Heart right ventricle (tissue), 16 donors: ENCODE results near the gene TMOD4. TPM values are rescaled to one million over a fixed set of nuclear protein-coding genes. Genes with fewer than 3 reads are reported as not detected.

ENCODE experiments used
- ATAC-seq, 8 donors: fragments of 200-7000 bp; cut with Tn5 transposase; one replicate each; pipeline ENCODE4 v1.9.1; 2020; ENCODE audit warnings: mild to moderate bottlenecking in 8 of 8, moderate library complexity in 8 of 8, moderate number of reproducible peaks in 1 of 8
- DNase-seq, 2 donors: peaks; one replicate each; pipeline ENCODE4 v3.0.0-alpha.2; 2020
- H3K27ac ChIP-seq, 10 donors: fragments of 200-600 bp; sonication (generic) in 2 of 10; one replicate each; pipeline versions ENCODE4 v1.5.0 to v1.8.0; 2020 to 2022; ENCODE audit warnings: mild to moderate bottlenecking in 3 of 10
- H3K27me3 ChIP-seq, 7 donors: fragments of 200-600 bp; one replicate each; pipeline ENCODE4 v1.8.0; 2021 to 2022; ENCODE audit warnings: mild to moderate bottlenecking in 2 of 7
- H3K36me3 ChIP-seq, 9 donors: fragments of 200-600 bp; sonication (generic) in 1 of 9; one replicate each; pipeline versions ENCODE4 v1.5.0 to v1.8.0; 2020 to 2022; ENCODE audit warnings: mild to moderate bottlenecking in 2 of 9
- H3K4me1 ChIP-seq, 9 donors: fragments of 200-600 bp; sonication (generic) in 1 of 9; one replicate each; pipeline versions ENCODE4 v1.5.0 to v1.8.0; 2020 to 2022; ENCODE audit warnings: mild to moderate bottlenecking in 4 of 9
- H3K4me3 ChIP-seq, 10 donors: fragments of 200-600 bp; sonication (generic) in 2 of 10; one replicate each; pipeline versions ENCODE4 v1.5.0 to v1.8.0; 2020 to 2022; ENCODE audit warnings: mild to moderate bottlenecking in 7 of 10, moderate library complexity in 2 of 10
- H3K9me3 ChIP-seq, 11 donors: fragments of 200-600 bp in 10 of 11; sonication (generic) in 2 of 11; one replicate each; pipeline versions ENCODE4 v1.5.0 to v1.8.0; 2013 to 2022; ENCODE audit warnings: mild to moderate bottlenecking in 2 of 11, control low read depth in 1 of 11, moderate library complexity in 1 of 11
- CTCF ChIP-seq, 9 donors: fragments of 200-600 bp; sonication (generic) in 2 of 9; IDR thresholded peaks; one replicate each; pipeline versions ENCODE4 v1.5.0 to v1.8.0; 2021 to 2022; ENCODE audit warnings: antibody characterized with exemption in 9 of 9, mild to moderate bottlenecking in 5 of 9, moderate library complexity in 1 of 9
- WGBS, 2 donors: extraction: QIAGEN DNeasy Blood & Tissue Kit; methylation state at CpG; one replicate each; pipeline ENCODE4 v1.1.7; 2013; ENCODE audit warnings: inconsistent platforms in 1 of 2; 5-methylcytosine and 5-hydroxymethylcytosine counted together
- intact Hi-C, 10 donors: fragments of 100-400 bp; cut with DNase I; formaldehyde crosslinking; loops; one replicate each; pipeline versions ENCODE4 v1.11.1 to v1.14.2; 2022
- polyA plus RNA-seq, 2 donors: library from polyadenylated mRNA; stranded (reverse); fragments of 200-250 nt; gene quantifications; one replicate each; pipeline ENCODE4 v1.2.3, GENCODE V29; 2013
- total RNA-seq, 10 donors: library from RNA; stranded (reverse); fragmentation: NEBNext Ultra II Directional in 3 of 10; extraction: Animal tissue kit (Norgen Biotek cat#: 25700) in 3 of 10; gene quantifications; one replicate each; pipeline versions ENCODE4 v1.2.1 to v1.2.4, GENCODE V29; 2021 to 2023
- donor health status: Arrhythmogenic right ventricular cardiomyopathy.
- donor health status: ischemic (EF 13 %, LVEDD 7.1; RV severe dilation, severe dysfunction).
- donor health status: healthy with polysubstance abuse.
- donor health status: DM: no; HTN: yes; CAD: no.
- donor health status: DM: no; HTN: no; CAD: no.
- donor health status: ischemic (EF 25% LVEDD 6.9; RV normal size, moderate dysfunction).
- donor health status: ischemic (EF 25% LVEDD 5.7; RV mildly dilated, moderate dysfunction).
- donor health status: healthy.
- donor health status: DM: yes; HTN: yes; CAD: no.
- donor health status: Ischemic cardiomyopathy.
- donor health status: ischemic (EF 35%, LVEDD 5.7; RV mildly dilated, moderate dysfunction).
- donor health status: nonischemic (EF 11% LVEDD 7.7; RV severe dilation, severe dysfunction).
- donor health status: DM: yes; HTN: yes; CAD: no.
- donor health status: PGD.
- donor health status: ischemic (EF 29% LVEDD 5.4; RV normal size, mild dysfunction).
- donor health status: nonischemic (EF 23%, LVEDD 6.1; RV moderate dilation, normal function).

The TMOD4 gene
- total and polyA plus RNA-seq, 12 donors, result 0.06 to 0.88 (median 0.60) TPM; not detected in 8

GRCh38 chr1:151165281-151165737 lies 10.5 kb downstream of the TMOD4 start:
- intact Hi-C loops, result no loop called here
- peak; percentile 44 to 66 for DNase-seq
- peaks cover 0 to 72% (median 6%) of the 10 kb centered on the region in 9 donors for H3K36me3 ChIP-seq
- ATAC-seq, result peak; percentile 59 to 76 (median 68)
- no peaks in the 10 kb centered on the region for H3K9me3 ChIP-seq
- WGBS, 2 donors, result 1 to 7% methylated on average over 15 of the region's 15 CpGs
- H3K27ac ChIP-seq, result peak overlapping the region; percentile 57 to 94 (median 92)
- peak overlapping the region; percentile 42 to 92 (median 78) for H3K4me3 ChIP-seq
- peaks cover 6 to 52% (median 27%) of the 10 kb centered on the region in 9 donors for H3K4me1 ChIP-seq
- TF ChIP-seq CTCF (IDR thresholded peaks at IDR 0.05), result no peak
- H3K27me3 ChIP-seq, result no peaks in the 10 kb centered on the region

- H3K4me3 ChIP-seq, result peak overlapping the region; percentile 42 to 92 (median 78)
- TF ChIP-seq CTCF (IDR thresholded peaks at IDR 0.05), result peak in 1 of 9 donors; percentile 8
- peak in 5 of 8 donors; percentile 1 to 50 (median 25) for ATAC-seq
- H3K9me3 ChIP-seq, result no peaks in the 10 kb centered on the region
- peak overlapping the region; percentile 20 to 94 (median 92) for H3K27ac ChIP-seq
- H3K36me3 ChIP-seq, result peaks cover 0 to 71% (median 6%) of the 10 kb centered on the region in 9 donors
- DNase-seq, result no peak
- peaks cover 6 to 57% (median 29%) of the 10 kb centered on the region in 9 donors for H3K4me1 ChIP-seq
- intact Hi-C loops, result no loop called here
- no peaks in the 10 kb centered on the region for H3K27me3 ChIP-seq
- WGBS, 2 donors, result 15 to 16% methylated on average over 11 of the region's 11 CpGs
Observed at GRCh38 chr1:151164732-151165280, 11.0 kb downstream of the TMOD4 start.

- ATAC-seq (no peak), DNase-seq (no peak)
- TF ChIP-seq CTCF (IDR thresholded peaks at IDR 0.05), result no peak
- H3K4me1 ChIP-seq, result peaks cover 0 to 66% (median 14%) of the 10 kb centered on the region in 9 donors
- no peaks in the 10 kb centered on the region for H3K9me3 ChIP-seq
- H3K27me3 ChIP-seq, result no peaks in the 10 kb centered on the region
- peaks cover 0 to 68% (median 21%) of the 10 kb centered on the region in 9 donors for H3K36me3 ChIP-seq
- intact Hi-C loops, result loop anchor here in 5 of 10 donors (5.0 to 10.0 kb wide), 5 partner anchors 57 to 137 kb away; no protein-coding TSS in a partner anchor
- peak overlapping the region in 1 of 10 donors; percentile 5 for H3K4me3 ChIP-seq
- peak overlapping the region in 4 of 10 donors; percentile 9 to 90 (median 26) for H3K27ac ChIP-seq
Observed at GRCh38 chr1:151159373-151159772, 16.4 kb downstream of the TMOD4 start.

- no peaks in the 10 kb centered on the region for H3K9me3 ChIP-seq
- intact Hi-C loops, result loop anchor here in 5 of 10 donors (5.0 to 10.0 kb wide), 5 partner anchors 56 to 136 kb away; no protein-coding TSS in a partner anchor
- TF ChIP-seq CTCF (IDR thresholded peaks at IDR 0.05), result no peak
- H3K27me3 ChIP-seq, result no peaks in the 10 kb centered on the region
- peaks cover 0 to 72% (median 21%) of the 10 kb centered on the region in 9 donors for H3K36me3 ChIP-seq
- peak overlapping the region in 5 of 10 donors; percentile 9 to 90 (median 26) for H3K27ac ChIP-seq
- DNase-seq (no peak), ATAC-seq (peak in 1 of 8 donors; percentile 19)
- H3K4me3 ChIP-seq, result peak overlapping the region in 1 of 10 donors; percentile 58
- 81 to 85% methylated on average over 22 of the region's 22 CpGs for WGBS, 2 donors
- peaks cover 0 to 61% (median 9%) of the 10 kb centered on the region in 9 donors for H3K4me1 ChIP-seq
Observed at GRCh38 chr1:151158751-151159251, 17.0 kb downstream of the TMOD4 start.
